IPS DF 4.7 (cell line): Measurements from ENCODE around the gene TK2.
"Not testable (repeated sequence)": the region's sequence is repeated elsewhere in the genome, so short reads cannot be mapped to it uniquely, and the experiment has no call there.

ENCODE experiments used
- DNase-seq: peaks from one replicate; pipeline ENCODE4 v3.0.0-alpha.2; 2013; ENCODE audit warnings: low spot score; ENCODE audit errors: extremely low read depth

Gene TK2

DNA sequence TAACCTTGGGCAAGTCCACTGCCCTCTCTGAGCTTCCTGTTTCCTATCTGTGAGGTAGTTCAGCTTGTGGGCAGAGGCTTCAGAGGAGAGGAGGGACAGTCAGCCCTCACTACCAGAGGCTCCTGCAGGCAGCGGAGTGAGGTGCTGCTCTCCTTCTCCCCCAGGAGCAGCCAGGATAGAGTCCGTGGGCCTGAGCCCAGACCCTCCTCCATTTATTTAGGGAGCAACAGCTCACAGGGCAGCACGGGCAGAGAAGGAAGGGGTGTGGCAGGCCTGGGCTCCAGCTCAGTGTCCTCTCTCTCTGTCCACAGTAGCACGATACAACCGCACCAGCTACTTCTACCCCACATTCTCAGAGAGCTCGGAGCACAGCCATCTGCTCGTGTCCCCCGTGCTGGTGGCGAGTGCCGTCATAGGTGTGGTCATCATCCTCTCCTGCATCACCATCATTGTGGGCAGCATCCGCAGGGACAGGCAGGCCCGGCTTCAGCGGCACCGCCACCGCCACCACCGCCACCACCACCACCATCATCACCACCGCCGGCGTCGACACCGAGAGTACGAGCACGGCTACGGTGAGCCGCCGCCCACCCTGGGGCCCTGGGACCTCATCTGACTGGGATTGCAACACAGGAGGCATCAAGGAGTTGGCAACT, 80.5 kb downstream of the TK2 start:
- DNase-seq = no peak

DNA sequence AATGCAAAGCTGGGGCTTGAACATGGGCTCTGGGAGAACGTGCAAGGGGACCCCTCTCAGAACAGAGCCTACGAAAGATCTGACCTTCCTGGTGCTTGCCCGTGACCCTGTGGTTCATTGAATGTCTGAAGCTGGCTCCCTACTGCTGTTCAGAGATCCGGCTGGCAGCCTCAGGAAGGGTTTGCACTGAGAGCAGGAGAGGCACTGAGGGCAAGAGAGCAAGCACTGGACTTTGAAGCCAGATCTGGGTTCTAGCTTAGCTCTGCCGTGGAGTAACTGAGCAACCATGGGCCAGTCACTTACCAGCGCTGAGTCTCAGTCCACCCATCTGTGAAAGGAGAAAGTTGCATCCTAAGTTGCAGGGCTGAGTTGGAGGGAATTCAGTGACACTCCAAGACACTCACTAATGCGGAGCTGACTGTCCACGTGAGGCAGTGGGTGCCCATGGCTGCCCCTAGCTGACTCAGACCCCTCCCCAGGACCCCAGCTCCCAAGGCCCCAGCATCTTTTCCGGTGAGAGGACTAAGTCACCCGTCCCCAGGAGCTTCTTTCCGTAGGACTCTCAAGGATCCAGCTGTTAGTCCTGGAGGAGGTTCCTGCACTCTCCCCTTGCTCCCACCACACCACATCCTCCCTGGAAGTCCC, 81.5 kb downstream of the TK2 start:
- DNase-seq = no peak

DNA sequence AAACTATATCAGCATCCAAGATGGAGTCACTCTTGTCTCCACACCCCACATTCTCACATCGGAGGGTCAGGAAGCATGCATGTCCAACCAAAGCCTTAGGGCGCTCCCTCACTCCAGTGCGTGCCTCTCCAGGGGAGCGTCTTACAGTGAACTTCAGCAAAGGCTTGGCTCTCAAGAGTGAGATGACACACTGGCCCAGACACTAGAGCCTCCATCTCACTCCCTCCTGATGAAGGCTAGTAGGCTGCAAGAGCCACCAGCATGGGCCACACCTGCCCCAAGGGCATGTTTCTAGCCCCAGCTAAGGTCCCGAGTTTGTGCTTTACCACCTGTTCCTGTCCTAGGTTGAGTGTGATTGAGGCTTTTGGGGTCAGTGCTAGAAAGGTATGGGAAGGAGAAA, 82.3 kb downstream of the TK2 start:
- DNase-seq = no peak

DNA sequence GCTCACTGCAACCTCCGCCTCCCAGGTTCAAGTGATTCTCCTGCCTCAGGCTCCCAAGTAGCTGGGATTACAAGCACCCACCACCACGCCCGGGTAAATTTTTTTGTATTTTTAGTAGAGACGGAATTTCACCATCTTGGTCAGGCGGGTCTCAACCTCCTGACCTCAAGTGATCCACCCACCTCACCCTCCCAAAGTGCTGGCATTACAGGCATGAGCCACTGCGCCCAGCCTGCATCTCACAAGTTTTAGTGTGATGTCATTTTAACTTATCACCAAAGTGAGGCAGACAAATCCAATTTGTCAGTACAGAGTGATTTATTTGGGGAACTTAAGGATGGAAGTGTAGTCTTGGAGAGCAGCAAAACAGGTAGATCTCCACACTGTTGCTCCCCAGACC, 83.3 kb downstream of the TK2 start:
- DNase-seq = not testable (repeated sequence)

DNA sequence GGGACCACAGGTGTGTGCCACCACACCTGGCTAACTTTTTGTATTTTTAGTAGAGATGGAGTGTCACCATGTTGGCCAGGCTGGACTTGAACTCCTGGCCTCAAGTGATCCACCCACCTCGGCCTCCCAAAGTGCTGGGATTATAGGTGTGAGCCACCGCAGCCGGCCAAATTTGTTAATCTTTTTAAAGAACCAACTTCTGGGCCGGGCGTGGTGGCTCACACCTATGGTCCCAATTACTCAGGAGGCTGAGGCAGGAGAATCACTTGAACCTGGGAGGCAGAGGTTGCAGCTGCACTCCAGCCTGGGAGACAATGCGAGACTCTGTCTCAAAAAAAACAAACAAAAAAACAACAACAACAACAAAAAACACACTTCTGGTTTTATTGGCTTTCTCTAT, 84.0 kb downstream of the TK2 start:
- DNase-seq = not testable (repeated sequence)

DNA sequence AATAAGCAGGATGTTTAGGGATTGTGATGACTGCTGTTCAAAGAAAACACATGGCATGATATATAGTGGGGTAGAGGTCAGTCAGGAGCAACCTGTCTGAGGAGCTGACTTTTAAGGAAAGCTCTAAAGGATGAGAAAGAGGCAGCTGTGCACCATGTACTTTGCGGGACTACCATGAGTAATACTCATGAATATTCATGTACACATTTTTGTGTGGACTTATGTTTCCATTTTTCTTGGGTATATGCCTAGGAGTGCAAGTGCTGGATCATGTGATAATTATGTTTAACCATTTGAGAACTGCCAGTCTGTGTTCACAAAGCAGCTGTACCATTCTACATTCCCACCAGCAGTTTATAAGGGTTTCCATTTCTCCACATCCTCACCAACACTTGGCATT, 87.0 kb downstream of the TK2 start:
- no peak for DNase-seq

DNA sequence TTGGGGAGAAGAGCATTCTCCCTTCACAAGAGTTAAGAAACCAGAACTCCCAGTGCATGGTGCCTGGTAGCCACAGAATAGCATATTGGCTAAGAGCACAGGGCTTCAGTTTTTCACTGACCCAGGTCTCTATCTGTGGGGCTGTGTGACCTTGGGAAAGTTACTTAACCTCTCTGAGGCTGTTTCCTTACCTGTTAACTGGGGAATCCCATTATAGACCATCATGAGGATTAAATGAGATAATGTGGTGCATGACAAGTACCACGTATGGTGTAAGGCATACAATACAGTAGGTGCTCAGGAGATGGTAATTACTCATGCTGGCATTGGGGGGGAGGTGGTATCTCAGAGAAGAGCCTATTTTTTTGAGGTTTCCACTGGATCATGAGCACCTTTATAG, 89.2 kb downstream of the TK2 start:
- DNase-seq = no peak

DNA sequence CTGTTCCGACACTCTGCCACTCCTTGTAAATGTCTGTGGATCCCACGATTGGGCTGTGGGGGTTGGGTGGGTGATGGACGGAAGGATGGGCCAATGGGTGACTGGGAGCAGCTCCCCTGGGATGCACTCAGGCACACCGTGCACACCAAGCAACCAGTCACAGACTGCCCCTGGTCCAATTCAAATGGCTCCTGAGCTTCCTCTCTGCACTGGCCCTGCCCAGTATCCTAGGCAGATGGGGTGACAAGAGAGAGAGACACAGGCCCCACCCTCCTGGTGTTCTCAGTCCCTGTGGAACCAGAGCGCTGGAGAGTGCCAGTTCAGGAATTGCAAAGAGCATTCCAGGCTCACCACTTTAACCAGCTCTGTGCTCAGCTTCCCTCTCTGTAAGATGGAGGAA, 90.0 kb downstream of the TK2 start:
- DNase-seq = no peak

DNA sequence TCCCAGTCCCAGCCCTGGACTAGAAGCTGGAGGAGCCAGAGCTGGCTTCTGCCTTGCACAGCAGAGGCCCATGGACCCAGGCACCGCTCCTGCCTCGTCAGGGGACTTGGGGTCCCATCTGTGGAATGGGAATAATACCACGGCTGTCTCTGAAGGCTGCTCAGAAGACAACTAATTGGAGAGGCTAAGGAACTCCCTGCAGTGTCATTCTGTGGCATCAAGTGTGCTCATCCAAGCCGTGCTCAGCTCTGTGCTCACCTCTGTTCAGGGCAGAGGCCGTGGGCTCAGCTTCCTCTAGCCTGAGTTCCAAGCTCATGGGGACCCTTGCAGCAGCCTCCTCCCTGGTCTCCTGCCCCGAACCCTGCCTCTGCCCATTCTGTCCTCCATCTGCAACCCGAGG, 91.1 kb downstream of the TK2 start:
- no peak for DNase-seq

DNA sequence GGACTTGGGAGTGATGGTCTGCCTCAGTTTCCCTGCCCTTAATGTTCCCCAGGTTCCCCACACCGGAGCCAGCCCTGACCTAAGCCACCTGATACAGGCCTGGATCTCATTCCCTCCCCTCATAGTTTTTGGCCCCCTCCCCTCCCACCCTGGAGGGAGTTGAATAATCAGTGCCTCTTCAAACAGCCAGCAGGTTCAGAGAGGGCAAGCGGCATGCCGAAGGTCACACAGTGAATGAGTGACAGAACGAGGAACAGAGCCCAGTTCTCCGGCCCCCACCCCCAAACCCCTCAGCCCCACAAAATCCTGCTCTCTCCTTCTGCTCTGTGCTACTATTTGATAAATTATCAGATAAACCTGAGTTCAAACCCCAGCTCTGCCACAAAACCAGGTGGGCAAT, 91.6 kb downstream of the TK2 start:
- no peak for DNase-seq
